HG03575 (cell line): ENCODE measurements around the gene DDX54.
"Not testable (repeated sequence)": the region's sequence is repeated elsewhere in the genome, so short reads cannot be mapped to it uniquely, and the experiment has no call there.

Experiments used
- ATAC-seq: cut with Tn5 transposase; IDR thresholded peaks from one replicate; pipeline ENCODE4 v1.9.1; 2021; ENCODE audit not compliant: unreplicated experiment, insufficient number of reproducible peaks, low FRiP score; ENCODE audit errors: extremely low read depth

Gene DDX54

DNA sequence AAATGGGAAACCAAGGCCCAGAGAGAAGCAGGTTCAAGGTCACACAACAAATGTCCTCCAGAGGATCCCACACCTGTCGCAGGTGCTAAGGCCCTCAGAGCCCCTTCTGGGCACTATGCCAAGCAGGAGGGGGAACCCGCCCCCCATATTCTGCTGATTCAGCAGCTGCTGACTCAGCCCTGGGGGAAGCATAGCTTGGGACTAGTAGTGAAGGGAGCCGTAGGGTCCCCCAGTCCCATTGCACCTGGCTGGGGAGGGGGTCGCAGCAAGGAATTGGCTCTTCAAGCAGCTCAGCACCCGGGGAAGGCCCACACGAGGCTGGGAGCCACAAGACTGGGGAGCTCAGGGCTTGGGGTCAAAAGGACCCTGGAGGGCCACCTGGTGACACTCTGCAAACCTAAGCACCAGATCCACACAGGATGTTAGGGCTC lies 50.7 kb downstream of the DDX54 start:
- no peak for ATAC-seq

DNA sequence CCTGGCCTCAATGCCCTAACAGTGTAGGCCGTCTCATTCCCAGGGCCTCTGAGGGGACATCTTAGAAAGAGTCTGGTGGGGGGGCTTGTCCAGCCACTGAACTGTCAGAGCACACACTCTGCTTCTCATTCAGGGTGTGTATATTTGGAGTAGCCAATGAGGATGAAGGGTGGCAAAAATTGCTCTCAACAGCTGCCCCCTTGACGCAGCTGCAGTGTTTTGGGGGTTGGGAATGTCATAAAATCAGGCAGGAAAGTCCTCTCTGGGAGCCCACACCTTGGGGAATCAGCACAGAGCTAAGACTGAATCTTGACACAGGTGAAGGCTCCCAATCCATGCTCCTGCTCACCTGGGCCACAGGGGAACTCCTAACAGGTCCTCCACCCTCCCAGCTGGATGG lies 51.2 kb downstream of the DDX54 start:
- ATAC-seq = no peak

DNA sequence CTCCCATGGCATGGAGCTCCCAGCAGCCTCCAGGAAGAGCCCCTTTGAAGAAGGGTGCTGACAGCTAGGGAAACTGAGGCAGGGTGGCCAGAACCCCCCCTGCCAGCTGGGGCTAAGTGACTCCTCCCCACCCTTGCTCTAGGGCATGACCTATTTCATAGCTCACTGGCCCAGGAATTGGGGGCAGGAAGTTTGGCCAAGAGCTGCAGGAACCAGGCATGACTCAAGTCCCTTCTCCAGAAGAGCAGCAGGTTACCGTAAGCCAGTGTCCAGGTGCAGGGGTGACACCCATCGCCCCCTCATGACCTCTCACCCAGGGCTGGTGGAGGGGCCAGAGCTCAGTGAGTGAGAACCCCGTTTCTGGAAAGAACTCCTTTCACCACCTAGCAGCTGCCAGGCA lies 51.6 kb downstream of the DDX54 start:
- no peak for ATAC-seq

DNA sequence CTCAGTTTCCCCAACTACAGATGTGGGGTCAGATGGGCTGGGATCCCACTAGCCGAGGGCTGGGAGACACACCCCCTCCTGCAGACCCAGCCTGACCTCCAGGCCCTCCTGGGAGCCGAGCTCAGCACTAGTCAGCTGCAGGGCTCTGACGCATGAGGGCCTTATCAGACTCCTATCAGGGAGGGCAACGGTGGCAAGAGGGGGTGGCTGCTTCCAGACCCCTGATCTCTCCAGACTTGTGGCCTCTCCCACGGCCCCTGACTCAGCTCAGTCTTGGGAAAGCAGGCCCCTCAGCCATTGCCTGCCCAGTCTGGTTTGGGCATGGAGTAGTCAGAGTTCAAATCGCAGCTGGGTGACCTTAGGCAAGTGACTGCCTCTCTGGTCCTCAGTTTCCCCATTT lies 52.2 kb downstream of the DDX54 start:
- no peak for ATAC-seq

DNA sequence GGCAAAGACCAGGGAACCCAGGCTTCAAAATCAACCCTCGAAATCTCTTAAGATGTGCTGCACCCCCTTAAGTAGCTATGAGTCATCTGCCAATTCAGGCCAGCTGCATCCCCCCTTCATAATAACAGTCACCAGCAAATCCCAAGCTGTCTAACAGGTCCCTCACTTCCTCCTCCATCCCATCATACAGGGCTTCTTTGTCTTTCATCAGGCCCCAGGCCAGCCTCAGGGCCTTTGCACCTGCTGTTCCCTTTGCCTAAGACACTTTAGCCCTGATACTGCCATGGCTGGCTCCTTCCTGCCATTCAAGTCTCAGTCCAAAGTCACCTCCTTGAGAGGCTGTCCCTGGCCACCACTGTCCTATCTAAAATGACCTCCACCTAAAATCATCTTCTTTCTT lies 53.7 kb downstream of the DDX54 start:
- ATAC-seq = no peak

DNA sequence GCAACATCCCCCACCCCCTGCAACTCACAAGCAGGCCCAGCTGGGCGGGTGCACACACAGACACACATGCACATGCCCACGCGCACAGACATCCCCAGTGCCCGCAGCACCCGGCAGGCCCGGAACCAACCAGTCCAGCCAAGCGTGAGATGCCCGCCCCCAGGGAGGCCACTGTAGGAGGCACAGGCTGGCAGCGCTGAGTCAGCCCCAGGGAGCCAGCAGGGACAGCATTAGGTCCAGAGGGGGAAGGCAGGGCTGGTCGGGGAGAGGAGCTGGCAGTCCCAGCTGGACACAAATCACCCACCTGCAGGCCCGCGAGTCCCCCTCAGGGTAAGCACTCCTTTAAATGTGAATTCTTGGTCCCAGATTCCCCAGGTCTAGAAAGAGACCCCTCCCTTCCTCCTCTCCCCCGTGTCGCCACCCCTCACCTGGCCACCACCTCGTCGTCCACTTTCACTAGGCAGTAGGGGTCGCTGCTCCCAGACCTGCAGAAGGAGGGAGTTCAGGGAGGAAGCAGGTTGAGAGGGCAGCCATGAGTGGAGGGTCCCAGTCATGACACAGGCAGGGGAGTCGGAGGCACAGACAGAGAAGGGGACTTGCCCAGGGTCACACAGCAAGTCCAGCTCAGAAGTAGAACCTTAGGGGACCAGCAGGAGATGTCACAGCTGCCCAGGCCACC lies 54.7 kb downstream of the DDX54 start:
- ATAC-seq = no peak

DNA sequence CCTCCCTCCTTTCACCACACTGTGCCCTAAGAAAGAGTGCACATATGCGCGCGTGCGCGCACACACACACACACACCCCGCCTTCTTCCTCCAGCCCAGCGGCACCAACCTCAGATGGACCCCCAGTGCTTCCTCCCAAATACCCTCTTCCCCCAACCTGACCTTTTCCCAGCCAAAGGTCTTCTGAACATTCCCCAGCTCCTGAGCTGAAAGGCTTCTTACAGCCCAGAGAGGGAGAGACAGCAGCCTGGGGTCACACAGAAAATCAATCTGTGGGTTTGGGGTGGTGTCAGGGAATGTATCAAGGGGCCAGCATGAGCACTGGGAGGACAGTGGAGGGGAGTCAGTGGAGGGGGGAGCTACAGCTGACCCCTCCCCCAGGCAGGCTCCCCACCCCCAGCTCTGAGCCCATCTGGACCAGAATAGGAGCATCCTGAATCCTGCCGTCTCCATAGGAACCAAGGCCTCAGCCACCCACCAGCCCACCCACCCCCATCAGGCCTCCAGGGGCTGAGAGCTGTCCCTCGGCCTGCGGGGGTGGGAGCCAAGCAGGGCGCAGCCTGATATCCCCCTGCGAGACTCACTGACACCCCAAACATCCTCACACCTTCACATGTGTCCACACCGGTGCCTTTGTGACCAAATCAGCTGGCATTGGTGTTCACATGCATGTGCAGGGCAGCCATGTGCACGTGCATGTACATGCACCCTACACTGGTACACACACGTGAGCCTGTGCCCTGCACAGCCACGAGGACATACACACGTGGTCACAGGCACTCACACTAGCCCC lies 55.4 kb downstream of the DDX54 start:
- no peak for ATAC-seq

DNA sequence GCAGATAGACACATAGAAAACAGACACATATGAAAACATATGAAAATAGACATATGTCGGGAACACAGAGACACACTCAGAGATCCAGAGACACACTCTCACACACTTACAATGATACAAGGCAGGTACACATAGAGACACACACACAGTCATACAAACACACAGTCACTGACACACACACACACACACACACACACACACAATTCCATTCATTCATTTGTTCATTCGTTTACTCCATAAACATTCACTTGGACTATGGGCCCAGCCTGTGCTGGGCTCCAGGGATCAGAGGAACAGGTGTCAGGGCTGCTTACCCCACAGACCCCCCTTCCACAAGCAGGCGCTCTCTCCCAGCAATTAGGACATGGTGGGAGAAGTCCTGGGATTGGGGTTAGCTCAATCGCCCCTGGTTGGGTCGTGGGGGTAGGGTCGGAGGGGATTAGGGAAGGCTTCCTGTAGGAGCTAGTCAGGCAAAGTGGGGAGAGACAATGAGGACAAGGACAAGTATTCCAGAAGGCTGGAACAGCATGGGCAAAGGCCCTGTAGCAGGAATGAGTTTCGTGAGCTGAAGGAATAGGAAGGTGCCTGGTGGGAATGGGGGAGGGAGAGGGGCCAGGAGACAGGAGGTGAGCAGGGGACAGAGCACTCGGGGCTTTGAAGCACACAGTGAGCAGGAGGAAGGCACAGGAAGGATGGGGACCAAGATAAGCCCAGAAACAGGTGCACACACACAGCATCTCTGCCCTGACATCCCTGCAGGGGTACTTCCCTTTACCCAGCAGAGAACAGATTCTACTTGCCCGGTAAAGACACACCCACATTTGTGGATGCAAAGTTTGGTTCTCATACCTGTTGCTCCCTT lies 56.2 kb downstream of the DDX54 start:
- ATAC-seq = no peak

DNA sequence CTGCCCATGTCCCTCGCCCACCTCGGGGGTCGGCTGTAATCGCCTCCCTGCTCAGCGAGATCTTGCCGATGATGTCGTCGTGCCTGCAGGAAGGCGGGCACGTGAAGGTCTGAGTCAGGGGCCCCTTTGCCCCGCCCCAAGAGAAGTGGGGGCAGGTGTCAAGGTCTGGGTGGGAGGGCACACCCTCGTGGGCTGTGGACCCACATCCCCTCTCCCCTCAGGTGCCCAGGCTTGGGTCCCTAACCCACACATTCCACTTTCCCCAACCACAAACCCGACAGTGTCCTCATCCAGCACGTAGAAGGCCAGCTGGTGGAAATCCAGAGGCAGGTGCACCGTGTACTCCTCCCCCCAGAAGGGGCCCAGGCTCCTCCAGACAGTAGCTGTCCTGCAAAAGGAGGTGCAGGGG lies 57.5 kb downstream of the DDX54 start:
- no peak for ATAC-seq

DNA sequence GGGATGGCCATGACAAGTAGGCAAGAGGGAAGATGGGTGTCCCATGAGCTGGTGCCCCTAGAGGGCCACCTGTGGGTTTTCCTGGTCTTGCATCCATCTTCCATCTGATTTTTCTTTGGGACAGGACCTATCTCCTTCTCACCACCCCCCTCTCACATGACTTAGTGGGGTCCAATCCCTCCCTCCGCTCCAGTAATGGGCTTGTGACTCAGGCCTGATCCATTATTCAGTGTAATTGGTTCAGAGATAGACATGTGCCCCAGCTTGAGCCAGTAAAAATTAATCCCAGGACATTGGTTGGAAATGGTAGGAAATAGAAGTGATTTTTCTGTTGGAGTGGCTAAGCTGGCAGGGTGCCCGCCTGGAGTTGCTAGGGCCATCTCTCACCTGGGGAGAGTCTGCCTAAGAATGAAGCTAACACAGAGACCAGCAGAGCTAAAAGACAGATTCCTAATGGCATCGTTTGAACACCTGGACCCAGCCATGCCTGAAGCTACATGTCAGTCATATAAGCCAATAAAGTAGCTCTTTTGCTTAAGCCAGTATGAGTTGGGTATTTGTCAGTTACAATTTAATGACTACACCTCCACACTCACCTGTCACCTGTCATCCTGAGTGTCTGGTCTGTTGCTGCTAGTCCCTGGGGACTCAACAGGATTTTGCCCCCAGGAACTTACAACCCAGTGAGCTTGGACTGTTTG lies 64.5 kb downstream of the DDX54 start:
- ATAC-seq = no peak

DNA sequence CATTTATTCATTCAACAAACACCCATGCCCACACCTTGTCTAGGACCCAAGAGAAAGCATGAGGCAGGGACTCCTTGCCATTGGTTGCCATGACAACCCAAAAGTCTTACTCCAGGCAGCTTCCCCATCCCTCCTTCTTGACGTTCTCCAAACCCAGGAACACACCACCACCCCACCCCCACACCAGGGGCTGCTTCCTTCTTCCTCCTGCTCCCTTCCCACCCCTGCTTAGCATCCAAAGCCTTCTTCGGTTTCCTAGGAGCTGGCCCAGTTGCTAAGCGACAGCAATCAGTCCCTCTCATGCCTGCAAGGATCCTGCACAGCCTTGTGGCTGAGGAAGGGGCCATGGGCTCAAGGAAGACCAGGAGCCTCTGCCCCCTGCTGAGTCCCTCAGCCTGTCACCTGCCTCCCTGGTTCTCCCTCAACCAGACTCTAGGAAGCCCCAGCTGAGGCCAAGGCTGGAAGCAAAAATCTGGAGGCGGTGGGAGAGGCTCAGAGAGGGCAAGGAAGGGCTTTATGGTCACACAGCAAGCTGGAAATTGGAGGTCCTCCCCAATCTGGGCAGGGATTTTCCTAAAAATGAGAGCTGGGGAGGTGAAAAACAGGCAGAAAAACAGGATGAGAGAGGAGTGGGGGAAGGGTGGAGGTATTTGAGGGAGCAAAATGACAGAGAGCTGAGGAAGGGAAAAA lies 65.2 kb downstream of the DDX54 start:
- ATAC-seq = no peak

DNA sequence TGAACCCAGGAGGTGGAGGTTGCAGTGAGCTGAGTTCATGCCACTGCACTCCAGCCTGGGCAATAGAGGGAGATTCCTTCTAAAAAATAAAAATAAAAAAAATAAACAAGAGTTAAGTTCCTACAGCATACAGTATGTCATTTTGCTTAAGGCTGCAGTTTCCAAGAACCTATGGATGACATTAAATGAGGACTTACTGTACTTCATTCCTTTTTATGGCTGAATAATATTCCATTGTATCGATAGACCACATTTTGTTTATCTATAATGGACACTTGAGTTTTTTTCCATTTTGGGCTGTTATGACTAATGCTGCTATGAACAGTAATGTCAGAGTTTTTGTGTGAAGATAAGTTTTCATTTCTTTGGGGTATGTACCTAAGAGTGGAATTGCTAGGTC lies 67.1 kb downstream of the DDX54 start:
- ATAC-seq = no peak

DNA sequence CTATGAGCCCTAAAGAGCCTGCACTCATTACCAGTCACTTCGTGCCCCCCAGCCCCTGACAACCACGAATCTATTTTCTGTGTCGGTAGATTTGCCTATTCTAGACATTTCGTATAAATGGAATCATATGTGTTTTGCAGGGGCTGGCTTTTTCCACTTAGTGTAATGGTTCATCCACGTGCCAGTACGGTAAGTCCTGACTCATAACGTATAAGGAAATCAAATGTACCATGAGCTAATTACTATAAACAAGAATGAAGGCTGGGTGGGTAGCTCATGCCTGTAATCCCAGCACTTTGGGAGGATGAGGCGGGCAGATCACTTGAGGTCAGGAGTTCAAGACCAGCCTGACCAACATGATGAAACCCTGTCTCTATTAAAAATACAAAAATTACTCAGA lies 67.6 kb downstream of the DDX54 start:
- ATAC-seq = not testable (repeated sequence)

DNA sequence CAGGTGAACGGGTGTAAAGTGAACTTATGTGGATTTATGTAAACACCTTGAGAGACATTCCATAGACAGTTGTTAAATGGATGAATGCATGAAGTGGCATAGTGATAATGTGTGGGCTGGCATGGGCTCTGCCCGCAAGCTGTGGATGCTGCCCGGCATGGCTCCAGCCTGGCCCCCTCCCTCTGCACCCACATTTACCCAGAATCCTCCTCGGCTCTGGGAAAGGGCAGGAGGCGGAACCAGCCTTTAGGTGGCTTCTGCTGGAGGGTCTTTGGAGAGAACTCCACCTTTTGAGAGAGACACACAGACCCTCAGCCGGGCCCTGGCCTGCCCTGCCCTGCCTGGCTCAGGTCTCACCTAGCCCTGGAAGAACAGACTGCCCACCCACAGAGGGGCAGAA lies 68.4 kb downstream of the DDX54 start:
- no peak for ATAC-seq

DNA sequence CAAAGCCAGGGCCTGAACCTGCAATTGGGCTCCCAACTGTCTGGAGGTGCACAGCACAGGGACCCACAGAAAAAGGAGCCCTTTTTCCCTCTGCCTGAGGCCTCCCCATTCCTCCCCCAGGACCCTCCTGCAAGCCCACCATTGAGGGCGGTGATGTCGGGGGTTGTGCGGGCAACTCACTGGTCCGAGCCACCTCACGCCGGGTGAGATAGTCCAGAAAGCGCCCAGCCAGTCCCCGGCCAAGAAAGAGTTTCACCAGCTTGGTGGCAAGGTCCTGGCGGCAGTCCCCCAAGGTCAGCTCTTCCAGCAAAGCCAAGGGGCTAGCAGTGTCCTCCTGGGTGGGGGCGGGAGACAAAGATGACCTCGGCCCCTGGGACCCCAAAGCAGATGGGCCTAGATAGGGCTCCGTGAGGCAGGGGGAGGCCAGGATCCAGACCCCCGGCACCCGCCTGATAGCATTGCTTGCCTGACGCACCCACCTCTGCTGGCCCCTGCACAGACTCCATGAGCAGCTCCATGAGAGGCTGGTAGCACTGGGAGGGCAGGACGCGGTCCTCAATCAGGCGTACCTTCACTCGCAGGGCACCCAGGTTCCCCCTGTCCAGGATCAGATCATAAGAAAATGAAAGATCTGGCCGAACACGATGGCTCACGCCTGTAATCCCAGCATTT lies 69.7 kb downstream of the DDX54 start:
- ATAC-seq = no peak

DNA sequence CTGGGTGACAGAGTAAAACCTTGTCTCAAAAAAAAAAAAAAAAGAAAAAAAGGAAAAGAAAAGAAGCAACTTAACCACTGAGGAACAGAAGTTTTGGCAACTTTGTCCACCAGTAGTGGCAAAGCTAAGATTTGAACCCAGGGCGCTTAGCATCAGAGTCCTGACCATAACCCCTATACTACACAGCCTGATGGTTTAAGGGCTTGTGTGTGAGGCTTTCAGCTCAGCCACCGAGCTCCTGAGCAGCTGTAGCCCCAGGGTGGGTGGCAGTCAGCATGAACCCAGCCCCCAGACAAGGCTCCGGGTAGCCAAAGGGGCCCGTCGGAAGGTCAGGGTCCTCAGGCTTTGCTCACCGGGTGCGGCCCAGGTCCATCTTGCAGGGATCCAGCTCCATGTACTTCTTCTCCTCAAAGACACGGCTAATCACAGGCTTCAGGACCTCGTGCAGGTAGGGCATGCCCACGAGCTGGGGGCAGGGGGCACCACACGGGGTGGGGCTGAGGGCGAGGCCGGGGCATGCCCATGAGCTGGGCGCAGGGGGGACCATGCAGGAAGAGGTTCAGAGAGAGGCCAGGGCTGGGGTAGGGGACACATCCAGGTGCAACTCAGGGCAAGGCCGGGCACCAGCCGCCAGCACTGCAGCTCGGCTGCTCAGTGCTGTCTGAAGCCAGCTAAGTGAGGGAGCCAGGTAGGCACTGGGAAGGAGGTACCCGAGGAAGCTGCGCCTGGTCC lies 70.7 kb downstream of the DDX54 start:
- no peak for ATAC-seq

DNA sequence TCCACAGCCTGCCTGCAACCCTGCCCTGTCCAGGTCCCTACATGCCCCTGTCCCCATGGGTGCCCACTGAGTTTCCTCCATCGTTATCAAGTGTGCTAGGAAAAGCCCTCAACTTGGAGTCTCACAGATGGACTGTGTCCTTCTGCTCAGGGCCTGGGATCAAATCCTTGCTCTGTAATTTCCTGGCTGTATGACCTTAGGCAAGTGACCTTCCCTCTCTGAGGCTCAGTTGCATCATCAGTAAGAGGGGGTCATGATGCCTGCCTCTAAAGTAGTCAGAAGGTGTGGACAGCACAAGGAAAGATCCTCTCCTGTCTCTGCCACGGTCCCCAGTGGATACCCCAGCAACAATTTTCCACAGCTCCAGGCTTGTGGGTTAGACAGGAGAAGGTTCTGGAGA lies 71.9 kb downstream of the DDX54 start:
- no peak for ATAC-seq
